Activated CD4-positive, alpha-beta T cell treated with anti-CD3 and anti-CD28 coated beads for 36 hours (primary cell): ENCODE data around the gene CDK8. TPM values are rescaled to one million over a fixed set of nuclear protein-coding genes. Genes with fewer than 3 reads are reported as not detected.

Source experiments
- ATAC-seq: fragments of 200-7000 bp; cut with Tn5 transposase; one replicate; pipeline ENCODE4 v1.10.0; 2021; ENCODE audit warnings: mild to moderate bottlenecking, moderate library complexity
- CTCF ChIA-PET: fragments of 350-600 bp; sonication (Branson Sonifier 250); formaldehyde crosslinking; loops from one replicate; lab custom pipeline; 2021; ENCODE audit warnings: antibody characterized with exemption; lab: Charles Lee
- POLR2A ChIA-PET: fragments of 350-600 bp; sonication (Branson Sonifier 250); formaldehyde crosslinking; loops from one replicate; lab custom pipeline; 2021; ENCODE audit warnings: antibody characterized with exemption, inconsistent platforms; lab: Charles Lee
- DNase-seq: peaks from one replicate; pipeline ENCODE4 v3.0.0-alpha.2; 2020
- H3K27ac Mint-ChIP-seq: one replicate; pipeline ENCODE4 v1.8.0; 2021; ENCODE audit warnings: mixed read lengths
- H3K27me3 Mint-ChIP-seq: one replicate; pipeline ENCODE4 v1.8.0; 2021; ENCODE audit warnings: mixed read lengths
- H3K36me3 Mint-ChIP-seq: one replicate; pipeline ENCODE4 v1.8.0; 2021; ENCODE audit warnings: low read depth, mixed read lengths
- H3K4me1 Mint-ChIP-seq: one replicate; pipeline ENCODE4 v1.8.0; 2021; ENCODE audit warnings: mixed read lengths
- H3K4me3 Mint-ChIP-seq: one replicate; pipeline ENCODE4 v1.8.0; 2021; ENCODE audit warnings: mild to moderate bottlenecking, moderate library complexity, mixed read lengths
- H3K9me3 Mint-ChIP-seq: one replicate; pipeline ENCODE4 v1.8.0; 2021; ENCODE audit warnings: low read depth, mixed read lengths
- intact Hi-C, 2 experiments: fragments of 100-400 bp; cut with DNase I in 1 of 2; cut with micrococcal nuclease in 1 of 2; formaldehyde crosslinking; loops; one replicate each; pipeline versions ENCODE4 v1.14.2 to v1.15.1; 2022 to 2024; cut with DNase I, micrococcal nuclease
- total RNA-seq, 2 experiments: library from RNA; stranded (reverse); gene quantifications; one replicate each; pipeline ENCODE4 v1.2.3, GENCODE V29; 2021

CDK8 gene
- total RNA-seq, 2 experiments from 2014 or later: 17.4 to 24.3 TPM

- DNase-seq (no peak), ATAC-seq (no peak)
- Mint-ChIP-seq H3K4me3 (no peak overlapping the region), H3K27ac (no peak overlapping the region), H3K36me3 (peaks cover 11% of the 10 kb centered on the region), H3K27me3 (no peaks in the 10 kb centered on the region), H3K4me1 (peaks cover 5% of the 10 kb centered on the region), H3K9me3 (no peaks in the 10 kb centered on the region)
- intact Hi-C loops: no loop called here
- CTCF ChIA-PET: no interaction called here
- POLR2A ChIA-PET: no interaction called here
These were observed 128.4 kb downstream of the CDK8 start for GRCh38 chr13:26382366-26382765.

- H3K36me3 Mint-ChIP-seq: peaks cover 11% of the 10 kb centered on the region
- H3K4me3 Mint-ChIP-seq: no peak overlapping the region
- intact Hi-C loops: no loop called here
- ATAC-seq (no peak), DNase-seq (no peak)
- ChIA-PET CTCF (interaction anchor here (0.6 kb wide), 1 partner anchor 26 kb away, joined by 3 read pairs; no protein-coding TSS in a partner anchor), POLR2A (no interaction called here)
- H3K4me1 Mint-ChIP-seq: peaks cover 5% of the 10 kb centered on the region
- H3K9me3 Mint-ChIP-seq: no peaks in the 10 kb centered on the region
- no peaks in the 10 kb centered on the region for H3K27me3 Mint-ChIP-seq
- H3K27ac Mint-ChIP-seq: no peak overlapping the region
These were observed 128.9 kb downstream of the CDK8 start for GRCh38 chr13:26382835-26383234.

GRCh38 chr13:26384587-26384986 lies 130.7 kb downstream of the CDK8 start:
- peaks cover 11% of the 10 kb centered on the region for H3K36me3 Mint-ChIP-seq
- no peak overlapping the region for H3K27ac Mint-ChIP-seq
- CTCF ChIA-PET: interaction anchor here (1.0 to 1.3 kb wide), 2 partner anchors 8 to 9 kb away, joined by 3 to 6 read pairs; no protein-coding TSS in a partner anchor
- no peak overlapping the region for H3K4me3 Mint-ChIP-seq
- intact Hi-C loops: no loop called here
- peaks cover 5% of the 10 kb centered on the region for H3K4me1 Mint-ChIP-seq
- DNase-seq (no peak), ATAC-seq (no peak)
- H3K27me3 Mint-ChIP-seq: no peaks in the 10 kb centered on the region
- no peaks in the 10 kb centered on the region for H3K9me3 Mint-ChIP-seq
- POLR2A ChIA-PET: no interaction called here

GRCh38 chr13:26386026-26386425 lies 132.1 kb downstream of the CDK8 start:
- ATAC-seq (no peak), DNase-seq (no peak)
- H3K4me1 Mint-ChIP-seq: peaks cover 5% of the 10 kb centered on the region
- intact Hi-C loops: no loop called here
- H3K27me3 Mint-ChIP-seq: no peaks in the 10 kb centered on the region
- ChIA-PET POLR2A (no interaction called here), CTCF (no interaction called here)
- no peak overlapping the region for H3K4me3 Mint-ChIP-seq
- H3K9me3 Mint-ChIP-seq: no peaks in the 10 kb centered on the region
- peaks cover 15% of the 10 kb centered on the region for H3K36me3 Mint-ChIP-seq
- H3K27ac Mint-ChIP-seq: no peak overlapping the region

GRCh38 chr13:26390203-26390602 lies 136.3 kb downstream of the CDK8 start:
- Mint-ChIP-seq H3K27me3 (no peaks in the 10 kb centered on the region), H3K4me3 (no peak overlapping the region), H3K27ac (peak overlapping the region; percentile 6), H3K4me1 (no peaks in the 10 kb centered on the region), H3K36me3 (peaks cover 15% of the 10 kb centered on the region), H3K9me3 (no peaks in the 10 kb centered on the region)
- intact Hi-C loops: no loop called here
- no peak for DNase-seq
- ChIA-PET CTCF (no interaction called here), POLR2A (no interaction called here)
- ATAC-seq: no peak

GRCh38 chr13:26400545-26400944 lies 146.6 kb downstream of the CDK8 start:
- intact Hi-C loops: no loop called here
- Mint-ChIP-seq H3K4me3 (no peak overlapping the region), H3K27me3 (no peaks in the 10 kb centered on the region), H3K9me3 (no peaks in the 10 kb centered on the region), H3K27ac (no peak overlapping the region), H3K4me1 (no peaks in the 10 kb centered on the region), H3K36me3 (peaks cover 18% of the 10 kb centered on the region)
- no peak for ATAC-seq
- POLR2A ChIA-PET: interaction anchor here (0.6 kb wide), 1 partner anchor 1825 kb away, joined by 3 read pairs; no protein-coding TSS in a partner anchor
- CTCF ChIA-PET: interaction anchor here (0.6 to 1.2 kb wide), 3 partner anchors 9 to 90 kb away, joined by 3 read pairs; no protein-coding TSS in a partner anchor
- no peak for DNase-seq

- Mint-ChIP-seq H3K27ac (no peak overlapping the region), H3K9me3 (no peaks in the 10 kb centered on the region), H3K4me3 (no peak overlapping the region), H3K4me1 (no peaks in the 10 kb centered on the region), H3K36me3 (peaks cover 18% of the 10 kb centered on the region), H3K27me3 (no peaks in the 10 kb centered on the region)
- intact Hi-C loops: no loop called here
- no peak for DNase-seq
- ChIA-PET CTCF (interaction anchor here (0.7 to 1.2 kb wide), 2 partner anchors 9 to 91 kb away, joined by 3 read pairs; no protein-coding TSS in a partner anchor), POLR2A (interaction anchor here (0.6 kb wide), 1 partner anchor 1826 kb away, joined by 3 read pairs; no protein-coding TSS in a partner anchor)
- ATAC-seq: no peak
These were observed 147.1 kb downstream of the CDK8 start for GRCh38 chr13:26401069-26401468.

GRCh38 chr13:26401578-26402021 lies 147.7 kb downstream of the CDK8 start:
- no peak for DNase-seq
- no peaks in the 10 kb centered on the region for H3K27me3 Mint-ChIP-seq
- ChIA-PET CTCF (no interaction called here), POLR2A (no interaction called here)
- intact Hi-C loops: no loop called here
- no peaks in the 10 kb centered on the region for H3K9me3 Mint-ChIP-seq
- ATAC-seq: no peak
- H3K4me1 Mint-ChIP-seq: no peaks in the 10 kb centered on the region
- H3K36me3 Mint-ChIP-seq: peaks cover 18% of the 10 kb centered on the region
- no peak overlapping the region for H3K27ac Mint-ChIP-seq
- no peak overlapping the region for H3K4me3 Mint-ChIP-seq

GRCh38 chr13:26406791-26407190 lies 152.9 kb downstream of the CDK8 start:
- POLR2A ChIA-PET: no interaction called here
- DNase-seq (no peak), ATAC-seq (no peak)
- H3K9me3 Mint-ChIP-seq: no peaks in the 10 kb centered on the region
- H3K27ac Mint-ChIP-seq: no peak overlapping the region
- no peak overlapping the region for H3K4me3 Mint-ChIP-seq
- no peaks in the 10 kb centered on the region for H3K27me3 Mint-ChIP-seq
- CTCF ChIA-PET: no interaction called here
- no peaks in the 10 kb centered on the region for H3K4me1 Mint-ChIP-seq
- intact Hi-C loops: no loop called here
- H3K36me3 Mint-ChIP-seq: peaks cover 15% of the 10 kb centered on the region

- intact Hi-C loops: no loop called here
- H3K9me3 Mint-ChIP-seq: peaks cover 10% of the 10 kb centered on the region
- H3K27me3 Mint-ChIP-seq: no peaks in the 10 kb centered on the region
- ChIA-PET CTCF (interaction anchor here (1.1 kb wide), 1 partner anchor 287 kb away, joined by 3 read pairs; no protein-coding TSS in a partner anchor), POLR2A (interaction anchor here (0.6 kb wide), 1 partner anchor 82 kb away, joined by 3 read pairs; no protein-coding TSS in a partner anchor)
- ATAC-seq: no peak
- H3K27ac Mint-ChIP-seq: no peak overlapping the region
- no peaks in the 10 kb centered on the region for H3K4me1 Mint-ChIP-seq
- H3K4me3 Mint-ChIP-seq: no peak overlapping the region
- DNase-seq: no peak
- peaks cover 5% of the 10 kb centered on the region for H3K36me3 Mint-ChIP-seq
These were observed 157.3 kb downstream of the CDK8 start for GRCh38 chr13:26411206-26411605.

GRCh38 chr13:26412263-26412662 lies 158.3 kb downstream of the CDK8 start:
- ATAC-seq: no peak
- H3K27me3 Mint-ChIP-seq: no peaks in the 10 kb centered on the region
- H3K36me3 Mint-ChIP-seq: peaks cover 5% of the 10 kb centered on the region

More at GRCh38 chr13:26412263-26412662, 158.3 kb downstream of the CDK8 start:
- CTCF ChIA-PET: interaction anchor here (1.1 kb wide), 1 partner anchor 286 kb away, joined by 3 read pairs; no protein-coding TSS in a partner anchor
- H3K27ac Mint-ChIP-seq: no peak overlapping the region
- no peak for DNase-seq
- H3K4me1 Mint-ChIP-seq: no peaks in the 10 kb centered on the region
- H3K9me3 Mint-ChIP-seq: peaks cover 10% of the 10 kb centered on the region
- no peak overlapping the region for H3K4me3 Mint-ChIP-seq
- intact Hi-C loops: no loop called here
- POLR2A ChIA-PET: no interaction called here
